PFSK-1 (cell line): ENCODE results near the gene GHSR.

ENCODE experiments used
- FOXP2 ChIP-seq: optimal IDR thresholded peaks from 2 replicates; pipeline ENCODE3; 2011; ENCODE audit warnings: borderline replicate concordance, control low read depth, inconsistent platforms; ENCODE audit not compliant: insufficient read depth; ENCODE audit errors: extremely low read length, extremely low read depth
- POLR2AphosphoS5 ChIP-seq: IDR thresholded peaks from 2 replicates; pipeline ENCODE4 v1.6.1; 2012; ENCODE audit warnings: low read depth, mild to moderate bottlenecking, control low read depth, low read length, moderate library complexity
- REST ChIP-seq, 2 experiments: IDR thresholded peaks; 2 replicates each; pipeline versions ENCODE4 v1.6.1 to v1.8.0; 2011 to 2012; ENCODE audit warnings: low read depth in 2 of 2, low read length in 2 of 2, control low read depth in 1 of 2, inconsistent platforms in 1 of 2, mild to moderate bottlenecking in 1 of 2, moderate library complexity in 1 of 2; ENCODE audit not compliant: insufficient read depth in 1 of 2
- SIN3A ChIP-seq: IDR thresholded peaks from 2 replicates; pipeline ENCODE4 v1.6.1; 2012; ENCODE audit warnings: mild to moderate bottlenecking, low read length, moderate library complexity, borderline replicate concordance; ENCODE audit not compliant: insufficient read depth
- TAF1 ChIP-seq: IDR thresholded peaks from 2 replicates; pipeline ENCODE4 v1.6.1; 2012; ENCODE audit warnings: low read length, control low read depth, borderline replicate concordance; ENCODE audit not compliant: insufficient read depth

GRCh38 chr3:172465281-172465680 lies 17.0 kb upstream of the GHSR start:
- TF ChIP-seq REST (IDR thresholded peaks at IDR 0.05; ENCODE audit: insufficient read depth in 1 of 2, low read depth in 2 of 2, low read length in 2 of 2) (no peak), SIN3A (no peak), POLR2AphosphoS5 (no peak), TAF1 (no peak), FOXP2 (no peak)
